Natural killer cell treated with Interleukin-12 subunit alpha and Interleukin-12 subunit beta and Interleukin-15 and Interleukin-18, amount 100 ng/mL, for 72 hours (primary cell): Measurements from ENCODE around the gene SMG6. TPM values are rescaled to one million over a fixed set of nuclear protein-coding genes. Genes with fewer than 3 reads are reported as not detected.

ENCODE experiments used
- ATAC-seq, 2 donors: fragments of 150-1000 bp; cut with Tn5 transposase in 1 of 2; sonication (Bioruptor Pico), chemical (Tn5 transposase) in 1 of 2; 2 replicates each; pipeline ENCODE4 v1.10.0; 2021
- DNase-seq: peaks from one replicate; pipeline ENCODE4 v3.0.0; 2022; ENCODE audit warnings: low spot score
- H3K27ac Mint-ChIP-seq, 2 donors: 1 replicate in 1 of 2; 2 replicates in 1 of 2; pipeline ENCODE4 v1.8.0; 2022; ENCODE audit warnings: mixed read lengths in 2 of 2, mild to moderate bottlenecking in 1 of 2, moderate library complexity in 1 of 2
- H3K27me3 Mint-ChIP-seq, 2 donors: 1 replicate in 1 of 2; 2 replicates in 1 of 2; pipeline ENCODE4 v1.8.0; 2022; ENCODE audit warnings: mixed read lengths in 2 of 2
- H3K36me3 Mint-ChIP-seq: one replicate; pipeline ENCODE4 v1.8.0; 2022; ENCODE audit warnings: mixed read lengths
- H3K4me1 Mint-ChIP-seq, 2 donors: 1 replicate in 1 of 2; 2 replicates in 1 of 2; pipeline ENCODE4 v1.8.0; 2022; ENCODE audit warnings: low read depth in 2 of 2, mixed read lengths in 2 of 2, mild to moderate bottlenecking in 1 of 2
- H3K4me3 Mint-ChIP-seq: one replicate; pipeline ENCODE4 v1.8.0; 2022; ENCODE audit warnings: mixed read lengths
- H3K9me3 Mint-ChIP-seq: 2 replicates; pipeline ENCODE4 v1.8.0; 2022; ENCODE audit warnings: mixed read lengths
- total RNA-seq, 2 donors: library from RNA; stranded (reverse); gene quantifications; one replicate each; pipeline ENCODE4 v1.2.3, GENCODE V29; 2022

SMG6 gene
- total RNA-seq, 2 donors from 2014 or later: 33.6 to 74.7 TPM

DNA sequence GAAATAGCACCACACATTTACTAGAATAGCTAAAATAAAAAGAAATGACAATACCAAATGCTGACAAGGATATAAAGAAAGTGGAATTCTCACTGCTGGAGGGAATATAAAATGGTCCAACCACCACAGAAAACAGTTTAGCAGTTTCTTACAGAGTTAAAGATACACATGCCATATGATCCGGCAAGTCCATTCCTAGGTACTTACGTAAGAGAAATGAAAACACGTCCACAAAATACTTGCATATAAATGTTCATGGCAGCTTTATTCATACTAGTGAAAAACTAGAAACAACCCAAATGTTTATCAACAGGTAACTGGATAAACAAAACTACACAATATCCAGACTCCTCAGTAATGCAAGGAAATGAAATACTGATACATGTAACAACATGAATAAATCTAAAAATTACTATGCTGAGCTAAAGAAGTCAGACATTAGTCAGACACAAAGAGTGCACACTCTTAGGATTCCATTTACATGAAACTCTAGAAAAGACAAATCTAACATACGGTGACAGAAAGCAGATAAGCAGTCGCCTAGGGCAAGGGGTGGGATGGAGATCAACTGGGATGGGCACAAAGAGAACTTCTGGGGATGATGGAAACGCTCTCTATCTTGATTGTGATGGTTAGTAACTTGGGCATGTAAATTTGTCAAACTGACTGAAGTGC is 76.4 kb downstream of the SMG6 start:
- no peaks in the 10 kb centered on the region for H3K36me3 Mint-ChIP-seq
- peaks cover 0 to 2% of the 10 kb centered on the region in 2 donors for H3K27me3 Mint-ChIP-seq
- DNase-seq (no peak), ATAC-seq (no peak)
- no peak overlapping the region for H3K27ac Mint-ChIP-seq
- no peak overlapping the region for H3K4me3 Mint-ChIP-seq
- H3K9me3 Mint-ChIP-seq: no peaks in the 10 kb centered on the region
- H3K4me1 Mint-ChIP-seq: peaks cover 24 to 40% of the 10 kb centered on the region in 2 donors

DNA sequence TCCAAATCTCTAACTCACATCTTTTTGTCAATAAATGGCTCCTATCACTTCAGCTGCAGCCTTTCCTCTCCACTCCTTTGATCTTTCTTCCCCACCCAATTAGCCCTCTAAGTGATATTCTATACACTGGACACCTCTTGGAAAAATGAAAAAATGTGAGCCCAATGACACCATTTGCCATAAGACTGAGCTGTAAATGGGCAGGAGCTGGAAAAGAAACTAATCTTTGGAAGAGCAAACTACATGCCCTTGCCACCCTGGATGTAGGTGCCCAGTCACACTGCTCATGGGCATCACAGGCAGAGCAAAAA is 80.0 kb downstream of the SMG6 start:
- ATAC-seq (no peak), DNase-seq (no peak)
- H3K36me3 Mint-ChIP-seq: no peaks in the 10 kb centered on the region
- peak overlapping the region; percentile 36 to 40 for H3K27ac Mint-ChIP-seq
- H3K4me1 Mint-ChIP-seq: peaks cover 33 to 36% of the 10 kb centered on the region in 2 donors
- H3K27me3 Mint-ChIP-seq: peaks cover 0 to 2% of the 10 kb centered on the region in 2 donors
- no peaks in the 10 kb centered on the region for H3K9me3 Mint-ChIP-seq
- H3K4me3 Mint-ChIP-seq: peak overlapping the region; percentile 62

DNA sequence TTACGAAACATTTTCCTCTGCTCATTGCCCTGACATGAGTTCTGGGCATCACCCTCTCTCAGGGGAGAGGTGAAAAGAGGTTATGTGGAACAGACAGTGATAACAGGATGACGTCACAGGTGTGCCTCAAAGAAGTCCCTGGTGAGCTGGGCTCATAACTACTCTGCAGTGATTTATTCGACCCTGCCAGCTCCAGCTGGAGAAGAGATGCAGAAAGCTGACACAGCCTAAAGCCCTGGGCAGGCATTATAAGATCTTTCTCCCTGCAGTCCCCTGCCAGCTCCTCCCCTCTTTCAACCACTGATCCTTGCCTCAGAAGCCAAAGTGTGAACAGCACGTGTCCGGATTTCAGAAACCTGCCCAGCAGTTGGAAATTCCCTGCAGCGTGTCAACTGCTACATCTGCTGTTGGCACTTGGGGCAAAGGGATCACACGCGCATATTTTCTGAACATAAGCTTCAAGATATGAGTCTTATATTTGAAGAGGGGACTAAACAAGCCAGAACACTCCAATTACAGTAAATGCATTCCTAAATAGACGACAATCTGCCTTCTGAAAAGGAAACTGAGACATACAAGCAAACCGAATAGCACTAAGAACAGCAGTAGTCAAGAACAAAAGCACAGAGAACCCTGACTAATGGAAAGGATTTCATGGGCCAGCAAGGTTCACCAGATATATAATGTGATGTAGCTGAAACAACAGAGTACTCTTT is 80.5 kb downstream of the SMG6 start:
- H3K27ac Mint-ChIP-seq: peak overlapping the region; percentile 36 to 40
- no peaks in the 10 kb centered on the region for H3K36me3 Mint-ChIP-seq
- peaks cover 35 to 38% of the 10 kb centered on the region in 2 donors for H3K4me1 Mint-ChIP-seq

DNA sequence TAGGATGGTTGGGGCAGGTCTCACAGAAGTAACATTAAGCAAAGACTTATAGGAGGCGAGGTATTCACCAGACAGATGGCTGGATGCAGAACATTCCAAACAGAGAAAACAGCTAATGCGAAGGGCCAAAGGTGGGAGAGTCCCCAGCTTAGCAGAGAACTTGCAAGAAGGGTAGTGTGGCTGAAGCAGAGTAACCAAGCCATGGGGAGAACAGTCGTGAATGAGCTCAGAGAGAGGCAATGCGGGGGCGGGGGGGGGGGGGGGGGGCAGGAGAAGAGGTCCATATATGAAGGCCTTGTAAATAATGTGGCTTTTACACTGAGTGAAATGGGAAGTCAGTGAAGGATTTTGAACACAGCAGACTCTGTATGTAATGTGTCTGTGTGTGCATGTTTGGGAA is 81.3 kb downstream of the SMG6 start:
- Mint-ChIP-seq H3K9me3 (no peaks in the 10 kb centered on the region), H3K4me3 (peak overlapping the region; percentile 62), H3K36me3 (no peaks in the 10 kb centered on the region), H3K27ac (no peak overlapping the region), H3K27me3 (peaks cover 0 to 2% of the 10 kb centered on the region in 2 donors), H3K4me1 (peaks cover 35 to 37% of the 10 kb centered on the region in 2 donors)
- DNase-seq (no peak), ATAC-seq (no peak)

More for the DNA sequence above, 80.5 kb downstream of the SMG6 start:
- no peaks in the 10 kb centered on the region for H3K9me3 Mint-ChIP-seq
- peak; percentile 96 to 98 for ATAC-seq
- H3K27me3 Mint-ChIP-seq: peaks cover 0 to 2% of the 10 kb centered on the region in 2 donors
- peak; percentile 92 for DNase-seq
- H3K4me3 Mint-ChIP-seq: peak overlapping the region; percentile 62

DNA sequence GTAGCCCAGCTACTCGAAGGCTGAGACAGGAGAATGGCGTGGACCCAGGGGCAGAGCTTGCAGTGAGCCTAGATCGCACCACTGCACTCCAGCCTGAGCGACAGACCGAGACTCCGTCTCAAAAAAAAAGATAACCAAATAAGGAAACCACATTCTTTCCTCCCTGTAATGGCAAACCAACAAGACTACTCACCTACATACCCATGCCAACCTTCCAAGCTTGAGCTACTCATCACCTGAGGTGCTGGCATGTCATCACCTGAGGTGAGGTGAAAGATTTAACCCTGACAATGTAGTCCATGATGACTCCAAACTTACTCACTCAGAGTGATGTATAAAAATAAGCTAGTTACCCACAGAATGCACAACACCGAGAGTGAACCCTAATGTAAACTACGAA is 85.2 kb downstream of the SMG6 start:
- no peaks in the 10 kb centered on the region for H3K27me3 Mint-ChIP-seq
- no peak for ATAC-seq
- H3K9me3 Mint-ChIP-seq: no peaks in the 10 kb centered on the region
- H3K4me1 Mint-ChIP-seq: peaks cover 49 to 57% of the 10 kb centered on the region in 2 donors
- H3K4me3 Mint-ChIP-seq: no peak overlapping the region
- H3K36me3 Mint-ChIP-seq: no peaks in the 10 kb centered on the region
- no peak overlapping the region for H3K27ac Mint-ChIP-seq
- DNase-seq: no peak

DNA sequence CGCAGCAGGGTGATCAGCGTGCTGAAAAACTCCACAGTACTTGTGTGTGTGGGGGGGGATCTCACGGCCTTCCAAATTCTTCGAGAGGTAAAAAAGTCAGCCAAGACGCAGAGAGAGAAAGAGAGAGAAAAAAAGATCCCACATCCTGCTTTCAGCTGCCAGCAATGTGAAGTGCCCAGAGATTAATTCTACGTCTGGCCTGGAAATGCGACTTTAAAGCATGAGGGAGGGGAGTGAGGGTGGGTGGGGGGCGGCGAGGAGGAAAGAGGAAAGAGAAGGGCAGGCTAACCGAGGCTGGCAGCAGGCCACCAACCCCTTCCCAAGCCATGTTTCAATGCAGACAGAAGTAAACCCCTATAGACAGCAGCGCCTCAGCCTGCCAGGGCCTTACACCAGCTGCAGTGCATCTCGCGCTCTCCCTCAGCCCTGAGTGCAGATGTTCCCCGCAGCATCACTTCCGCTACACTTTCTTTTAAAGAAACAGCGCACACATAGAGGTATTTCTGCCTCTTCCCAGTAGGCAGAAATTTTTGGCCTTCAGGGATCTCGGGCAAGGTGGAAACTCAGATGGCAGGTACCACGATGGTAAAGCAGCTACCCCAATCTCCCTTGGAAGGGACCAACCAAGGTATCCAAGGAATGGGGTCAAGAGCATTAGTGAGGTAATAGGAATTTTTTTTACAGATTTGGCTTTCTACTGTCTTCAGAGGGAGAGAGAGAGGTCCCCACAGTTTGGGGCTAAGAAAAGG is 87.8 kb downstream of the SMG6 start:
- H3K27me3 Mint-ChIP-seq: no peaks in the 10 kb centered on the region
- H3K4me1 Mint-ChIP-seq: peaks cover 31 to 45% of the 10 kb centered on the region in 2 donors
- H3K9me3 Mint-ChIP-seq: no peaks in the 10 kb centered on the region
- ATAC-seq (peak; percentile 96 to 98), DNase-seq (peak; percentile 79)
- H3K36me3 Mint-ChIP-seq: peaks cover 4% of the 10 kb centered on the region
- peak overlapping the region; percentile 80 for H3K4me3 Mint-ChIP-seq
- H3K27ac Mint-ChIP-seq: peak overlapping the region; percentile 89 to 91

DNA sequence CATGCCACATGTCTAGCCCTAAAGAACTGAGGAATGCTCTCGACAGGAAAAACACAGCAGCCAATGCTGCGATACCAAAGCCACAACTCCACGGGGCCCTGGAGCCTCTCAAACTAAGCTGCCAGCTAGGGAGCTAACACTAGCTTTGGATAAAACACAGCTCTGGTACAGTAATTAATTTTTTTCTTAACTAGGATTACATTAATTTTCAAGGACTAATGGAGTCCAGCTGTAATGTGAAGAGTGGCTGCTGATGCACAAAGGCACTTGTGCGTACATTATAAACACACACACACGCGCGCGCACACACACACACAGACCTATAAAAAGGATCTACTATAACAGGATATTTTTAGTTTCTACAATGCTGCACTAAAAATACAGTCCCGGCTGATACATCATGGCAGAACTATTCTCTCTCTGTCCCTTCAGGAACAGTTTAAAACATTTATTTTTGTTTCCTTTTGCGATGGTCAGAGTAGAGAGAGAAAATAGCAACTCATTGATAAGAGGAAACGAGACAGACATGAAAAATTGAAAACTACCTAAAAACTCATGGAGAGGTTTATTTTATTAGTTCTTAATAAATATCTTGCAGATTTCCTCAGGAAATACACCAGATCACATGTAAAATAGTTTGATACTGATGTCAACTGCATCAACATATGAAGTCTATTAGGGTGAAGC is 88.5 kb downstream of the SMG6 start:
- Mint-ChIP-seq H3K9me3 (no peaks in the 10 kb centered on the region), H3K36me3 (peaks cover 9% of the 10 kb centered on the region), H3K27me3 (no peaks in the 10 kb centered on the region), H3K4me1 (peaks cover 34 to 51% of the 10 kb centered on the region in 2 donors), H3K4me3 (peak overlapping the region; percentile 80), H3K27ac (peak overlapping the region; percentile 89 to 91)
- DNase-seq (no peak), ATAC-seq (no peak)

DNA sequence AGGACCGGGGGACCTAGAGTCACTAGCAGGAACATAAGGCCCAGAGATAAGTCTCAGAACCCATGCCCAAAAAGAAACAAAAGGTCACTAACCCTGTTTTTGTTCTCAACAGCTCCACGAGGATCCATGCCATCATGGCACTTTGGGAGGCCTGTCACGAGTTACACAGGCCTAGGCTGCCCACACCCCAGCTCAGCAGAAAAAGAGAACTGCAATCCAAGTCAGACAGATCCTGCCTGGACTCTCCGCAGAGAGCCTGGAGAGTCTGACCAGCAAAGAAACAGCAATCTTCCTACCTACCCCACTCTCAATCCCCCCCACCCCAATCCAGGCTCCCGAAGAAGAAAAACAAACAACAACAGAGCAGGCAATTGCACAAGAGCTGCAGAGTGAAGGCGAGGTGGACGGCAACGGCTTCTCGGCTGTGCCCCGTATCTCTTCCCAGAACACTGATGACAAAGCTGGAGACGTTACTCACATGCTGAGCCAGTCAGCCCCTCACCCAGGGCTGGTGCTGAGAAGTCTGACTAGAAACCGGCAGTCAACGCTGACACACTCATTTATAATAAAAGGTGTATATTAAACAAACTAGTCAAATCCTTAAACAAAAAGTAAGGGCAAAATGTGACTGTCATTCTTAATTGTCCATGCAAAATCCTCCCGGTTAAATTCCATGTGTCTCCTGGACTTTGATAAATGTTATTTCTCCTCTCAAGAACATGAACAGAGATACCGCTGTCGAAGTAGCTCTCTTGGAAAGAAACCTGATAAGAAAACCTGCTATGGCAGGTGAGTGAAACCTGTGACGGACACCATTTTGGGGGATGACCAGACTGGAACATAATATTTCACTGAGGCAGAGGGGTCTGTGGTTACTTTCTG is 89.3 kb downstream of the SMG6 start:
- Mint-ChIP-seq H3K27me3 (no peaks in the 10 kb centered on the region), H3K9me3 (no peaks in the 10 kb centered on the region), H3K4me1 (peaks cover 34 to 51% of the 10 kb centered on the region in 2 donors), H3K4me3 (peak overlapping the region; percentile 80), H3K36me3 (peaks cover 9% of the 10 kb centered on the region), H3K27ac (peak overlapping the region; percentile 89 to 91)
- ATAC-seq (no peak), DNase-seq (no peak)

DNA sequence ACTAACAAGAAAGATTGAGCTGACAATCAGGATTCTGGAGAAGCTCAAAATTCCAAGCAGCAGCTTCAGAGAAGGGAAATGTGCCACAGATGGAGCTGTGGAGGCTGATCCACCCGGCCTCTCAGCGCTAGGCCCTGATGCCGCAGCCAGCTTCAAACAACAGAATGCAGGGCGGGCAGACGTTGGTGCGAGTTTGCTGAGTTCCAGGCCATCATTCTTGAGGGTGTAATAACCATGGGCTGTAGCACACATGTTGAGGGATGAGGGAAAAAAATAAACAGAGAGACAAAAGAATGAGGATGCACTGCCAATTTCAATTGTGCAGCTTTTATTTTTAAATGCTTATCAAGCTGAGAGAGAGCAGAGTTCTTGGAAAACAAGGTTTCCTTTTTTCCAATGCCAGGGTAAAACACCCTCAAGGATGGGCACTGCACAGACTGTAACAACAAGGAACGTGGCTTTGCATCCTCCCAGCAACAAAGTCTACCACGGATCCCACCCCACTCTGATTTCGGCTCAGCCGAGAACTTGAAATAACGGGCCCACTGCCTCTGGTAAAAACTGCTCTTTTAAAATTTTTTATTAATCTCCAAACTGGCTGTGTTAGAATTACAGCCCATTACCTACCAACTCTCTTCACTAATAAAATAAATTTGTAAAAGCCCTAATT is 90.2 kb downstream of the SMG6 start:
- Mint-ChIP-seq H3K27me3 (no peaks in the 10 kb centered on the region), H3K27ac (peak overlapping the region; percentile 89 to 91), H3K9me3 (no peaks in the 10 kb centered on the region), H3K36me3 (peaks cover 9% of the 10 kb centered on the region), H3K4me3 (peak overlapping the region; percentile 80), H3K4me1 (peaks cover 32 to 48% of the 10 kb centered on the region in 2 donors)
- no peak for DNase-seq
- no peak for ATAC-seq

DNA sequence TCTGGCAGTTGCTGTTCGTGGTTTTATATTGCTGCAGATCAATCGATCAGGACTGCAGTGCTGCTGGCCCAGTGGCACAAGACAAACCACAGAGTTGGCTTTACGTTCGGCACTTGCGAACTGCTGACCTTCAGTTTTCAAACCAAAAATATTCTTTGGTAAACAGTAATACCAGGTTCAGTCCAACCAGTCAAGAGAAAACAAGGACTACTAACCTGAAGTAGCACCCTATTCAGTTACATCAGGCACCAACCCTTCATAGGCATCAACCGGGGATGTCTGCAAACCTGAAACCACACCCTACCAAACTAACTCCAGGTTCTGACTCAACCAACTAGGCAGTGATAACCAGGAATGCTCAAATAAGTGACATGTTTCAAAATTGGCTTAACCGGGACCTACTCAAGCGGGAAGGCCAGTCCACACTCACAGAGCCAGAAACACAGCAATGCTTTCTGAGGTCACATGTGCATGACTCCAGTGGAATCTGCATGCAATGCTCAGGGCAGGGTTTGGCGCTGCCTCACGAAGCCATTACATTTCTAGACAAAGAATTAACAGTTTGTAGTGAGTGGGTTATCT is 91.1 kb downstream of the SMG6 start:
- H3K9me3 Mint-ChIP-seq: no peaks in the 10 kb centered on the region
- no peaks in the 10 kb centered on the region for H3K27me3 Mint-ChIP-seq
- peak overlapping the region in 1 of 2 donors; percentile 89 for H3K27ac Mint-ChIP-seq
- DNase-seq (no peak), ATAC-seq (no peak)
- H3K4me1 Mint-ChIP-seq: peaks cover 32 to 47% of the 10 kb centered on the region in 2 donors
- H3K36me3 Mint-ChIP-seq: peaks cover 9% of the 10 kb centered on the region
- no peak overlapping the region for H3K4me3 Mint-ChIP-seq

DNA sequence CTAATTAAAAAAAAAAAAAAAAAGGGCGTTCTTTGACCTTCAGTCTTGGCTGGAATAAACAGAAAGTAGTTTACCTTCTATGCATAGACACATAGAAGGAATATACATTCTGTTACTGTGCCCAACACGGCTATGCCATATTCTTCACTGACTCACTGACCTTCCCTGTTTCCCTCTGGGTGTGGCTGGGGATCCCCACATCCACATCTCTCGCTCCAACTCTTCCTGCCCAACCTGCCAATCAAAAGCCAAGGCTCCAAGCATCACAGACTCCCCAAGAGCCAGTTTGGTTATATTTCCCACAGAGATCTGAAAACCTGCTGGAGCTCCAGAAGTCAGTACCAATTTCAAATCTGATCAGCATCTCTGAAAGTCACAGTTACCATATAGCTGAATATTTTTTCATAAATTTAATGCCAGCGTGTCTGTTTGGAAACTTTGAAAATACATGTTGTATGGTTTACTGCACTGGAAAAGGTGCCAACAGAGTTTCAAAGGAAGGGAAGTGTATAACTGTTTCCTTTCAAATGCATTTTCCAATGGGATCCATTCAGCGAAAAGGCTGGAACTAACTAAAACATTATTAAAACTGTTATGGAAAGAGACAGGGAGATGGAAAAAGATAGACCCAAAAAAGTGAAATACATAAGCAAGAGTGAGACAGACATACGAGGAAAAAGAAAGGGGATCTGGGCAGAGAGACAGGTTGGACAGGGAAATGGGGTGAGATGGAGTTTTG is 91.8 kb downstream of the SMG6 start:
- Mint-ChIP-seq H3K4me3 (no peak overlapping the region), H3K36me3 (peaks cover 9% of the 10 kb centered on the region), H3K4me1 (peaks cover 32 to 47% of the 10 kb centered on the region in 2 donors), H3K27ac (peak overlapping the region; percentile 13 to 35), H3K27me3 (no peaks in the 10 kb centered on the region), H3K9me3 (no peaks in the 10 kb centered on the region)
- DNase-seq: no peak
- ATAC-seq: no peak

DNA sequence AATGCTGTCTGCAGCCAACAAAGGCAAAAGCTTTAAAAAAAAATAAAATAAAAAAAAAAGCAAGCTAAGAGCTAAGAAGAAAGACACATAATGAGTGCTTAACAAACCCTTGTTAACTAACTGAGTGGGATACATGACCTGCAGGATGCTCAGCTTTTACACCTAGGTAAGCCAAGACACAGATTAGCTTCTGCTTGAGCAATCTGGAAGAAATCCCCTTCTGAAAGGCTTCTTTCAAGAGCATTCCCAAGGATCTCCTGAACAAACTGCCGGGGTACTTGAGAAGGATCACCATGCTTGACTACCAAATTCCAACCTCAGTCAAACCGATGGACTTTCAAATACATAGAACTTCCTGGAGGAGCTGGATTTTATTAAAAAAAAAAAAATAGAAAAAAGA is 92.9 kb downstream of the SMG6 start:
- Mint-ChIP-seq H3K27me3 (no peaks in the 10 kb centered on the region), H3K4me1 (peaks cover 26 to 42% of the 10 kb centered on the region in 2 donors), H3K9me3 (no peaks in the 10 kb centered on the region), H3K4me3 (no peak overlapping the region), H3K27ac (no peak overlapping the region), H3K36me3 (peaks cover 9% of the 10 kb centered on the region)
- ATAC-seq (no peak), DNase-seq (no peak)
